RWPE2 (cell line): ENCODE measurements around the gene PAPPA2.

Source experiments
- ATAC-seq: fragments of 200-7000 bp; cut with Tn5 transposase; 3 replicates; pipeline ENCODE4 v1.9.1; 2021; ENCODE audit warnings: low read depth
- DNase-seq: peaks from one replicate; pipeline ENCODE4 v3.0.0-alpha.2; 2020; ENCODE audit warnings: low spot score
- H3K27ac ChIP-seq: fragments of 450-650 bp; 2 replicates; pipeline ENCODE4 v1.5.1; 2017; ENCODE audit warnings: mild to moderate bottlenecking; ENCODE audit not compliant: poor library complexity, severe bottlenecking
- H3K27me3 ChIP-seq: fragments of 250-450 bp; sonication (Bioruptor Pico); 2 replicates; pipeline ENCODE4 v1.5.1; 2021; ENCODE audit warnings: mild to moderate bottlenecking, moderate library complexity; ENCODE audit not compliant: insufficient read depth, poor library complexity, severe bottlenecking
- H3K36me3 ChIP-seq: fragments of 250-450 bp; sonication (Bioruptor Pico); 2 replicates; pipeline ENCODE4 v1.5.1; 2020; ENCODE audit warnings: low read depth, mild to moderate bottlenecking, moderate library complexity
- H3K4me1 ChIP-seq: fragments of 250-450 bp; sonication (Bioruptor Pico); 2 replicates; pipeline ENCODE4 v1.5.1; 2021; ENCODE audit warnings: mild to moderate bottlenecking, moderate library complexity; ENCODE audit not compliant: insufficient read depth, poor library complexity, severe bottlenecking
- H3K4me3 ChIP-seq: fragments of 250-450 bp; sonication (Bioruptor Pico); 2 replicates; pipeline ENCODE4 v1.5.1; 2021; ENCODE audit warnings: mild to moderate bottlenecking, moderate library complexity; ENCODE audit not compliant: severe bottlenecking
- H3K9me3 ChIP-seq: fragments of 250-450 bp; sonication (Bioruptor Pico); 2 replicates; pipeline ENCODE4 v1.5.1; 2021; ENCODE audit warnings: mild to moderate bottlenecking, moderate library complexity; ENCODE audit not compliant: severe bottlenecking
- TF ChIP-seq, protein P1 (sequence below): fragments of 450-650 bp; IDR thresholded peaks from one replicate; pipeline ENCODE4 v1.5.1; 2017; ENCODE audit warnings: mild to moderate bottlenecking, moderate library complexity; ENCODE audit not compliant: poor library complexity, severe bottlenecking

The PAPPA2 gene

DNA sequence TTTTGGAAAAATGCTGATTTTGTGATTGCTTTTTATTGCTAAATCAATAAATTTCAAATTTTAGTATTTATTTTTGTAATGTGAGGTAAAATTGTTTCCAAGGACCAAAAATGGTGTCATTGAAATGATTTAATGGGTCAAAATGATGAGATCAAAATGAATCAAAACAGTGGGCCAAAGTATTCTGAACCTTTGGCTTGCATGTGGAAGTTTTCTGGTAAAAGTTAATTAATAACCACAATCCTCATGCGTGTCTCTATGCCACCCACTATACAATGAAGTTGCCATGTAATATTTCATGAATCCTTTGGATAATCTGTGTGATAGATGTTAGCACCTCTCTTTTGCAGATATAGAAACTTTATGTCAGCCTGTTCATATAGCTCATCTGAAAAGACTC is 83.8 kb downstream of the PAPPA2 start:
- Histone ChIP-seq H3K4me3 (no peak overlapping the region), H3K27ac (no peak overlapping the region), H3K9me3 (no peaks in the 10 kb centered on the region), H3K4me1 (no peaks in the 10 kb centered on the region), H3K36me3 (no peaks in the 10 kb centered on the region), H3K27me3 (peaks cover 12% of the 10 kb centered on the region)
- ATAC-seq (no peak), DNase-seq (no peak)
- TF ChIP-seq, protein P1, sequence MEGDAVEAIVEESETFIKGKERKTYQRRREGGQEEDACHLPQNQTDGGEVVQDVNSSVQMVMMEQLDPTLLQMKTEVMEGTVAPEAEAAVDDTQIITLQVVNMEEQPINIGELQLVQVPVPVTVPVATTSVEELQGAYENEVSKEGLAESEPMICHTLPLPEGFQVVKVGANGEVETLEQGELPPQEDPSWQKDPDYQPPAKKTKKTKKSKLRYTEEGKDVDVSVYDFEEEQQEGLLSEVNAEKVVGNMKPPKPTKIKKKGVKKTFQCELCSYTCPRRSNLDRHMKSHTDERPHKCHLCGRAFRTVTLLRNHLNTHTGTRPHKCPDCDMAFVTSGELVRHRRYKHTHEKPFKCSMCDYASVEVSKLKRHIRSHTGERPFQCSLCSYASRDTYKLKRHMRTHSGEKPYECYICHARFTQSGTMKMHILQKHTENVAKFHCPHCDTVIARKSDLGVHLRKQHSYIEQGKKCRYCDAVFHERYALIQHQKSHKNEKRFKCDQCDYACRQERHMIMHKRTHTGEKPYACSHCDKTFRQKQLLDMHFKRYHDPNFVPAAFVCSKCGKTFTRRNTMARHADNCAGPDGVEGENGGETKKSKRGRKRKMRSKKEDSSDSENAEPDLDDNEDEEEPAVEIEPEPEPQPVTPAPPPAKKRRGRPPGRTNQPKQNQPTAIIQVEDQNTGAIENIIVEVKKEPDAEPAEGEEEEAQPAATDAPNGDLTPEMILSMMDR: no peak

DNA sequence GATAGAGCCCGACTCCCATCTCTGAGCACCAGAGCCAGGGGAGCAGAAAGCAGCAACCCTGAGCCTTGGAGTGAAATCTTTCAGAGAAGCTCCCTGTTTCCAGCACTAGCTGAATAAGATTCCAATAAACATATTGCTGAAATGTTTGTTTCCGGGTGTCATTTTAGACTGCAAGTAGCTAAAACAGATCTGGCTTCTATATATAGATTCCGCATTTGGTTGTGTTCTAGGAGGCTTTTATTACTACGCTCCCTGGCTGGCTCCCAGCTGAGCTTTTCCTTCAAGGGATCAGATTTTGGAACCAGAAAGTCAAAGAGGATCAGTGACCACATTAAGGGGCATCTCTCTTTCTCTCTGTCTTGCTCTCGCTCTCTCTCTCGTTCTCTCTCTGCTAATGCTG is 88.2 kb downstream of the PAPPA2 start:
- ATAC-seq: no peak
- no peak overlapping the region for H3K4me3 ChIP-seq
- TF ChIP-seq, protein P1: no peak
- H3K9me3 ChIP-seq: no peaks in the 10 kb centered on the region
- no peaks in the 10 kb centered on the region for H3K36me3 ChIP-seq
- H3K27ac ChIP-seq: no peak overlapping the region
- DNase-seq: no peak
- no peaks in the 10 kb centered on the region for H3K4me1 ChIP-seq
- H3K27me3 ChIP-seq: peaks cover 27% of the 10 kb centered on the region

DNA sequence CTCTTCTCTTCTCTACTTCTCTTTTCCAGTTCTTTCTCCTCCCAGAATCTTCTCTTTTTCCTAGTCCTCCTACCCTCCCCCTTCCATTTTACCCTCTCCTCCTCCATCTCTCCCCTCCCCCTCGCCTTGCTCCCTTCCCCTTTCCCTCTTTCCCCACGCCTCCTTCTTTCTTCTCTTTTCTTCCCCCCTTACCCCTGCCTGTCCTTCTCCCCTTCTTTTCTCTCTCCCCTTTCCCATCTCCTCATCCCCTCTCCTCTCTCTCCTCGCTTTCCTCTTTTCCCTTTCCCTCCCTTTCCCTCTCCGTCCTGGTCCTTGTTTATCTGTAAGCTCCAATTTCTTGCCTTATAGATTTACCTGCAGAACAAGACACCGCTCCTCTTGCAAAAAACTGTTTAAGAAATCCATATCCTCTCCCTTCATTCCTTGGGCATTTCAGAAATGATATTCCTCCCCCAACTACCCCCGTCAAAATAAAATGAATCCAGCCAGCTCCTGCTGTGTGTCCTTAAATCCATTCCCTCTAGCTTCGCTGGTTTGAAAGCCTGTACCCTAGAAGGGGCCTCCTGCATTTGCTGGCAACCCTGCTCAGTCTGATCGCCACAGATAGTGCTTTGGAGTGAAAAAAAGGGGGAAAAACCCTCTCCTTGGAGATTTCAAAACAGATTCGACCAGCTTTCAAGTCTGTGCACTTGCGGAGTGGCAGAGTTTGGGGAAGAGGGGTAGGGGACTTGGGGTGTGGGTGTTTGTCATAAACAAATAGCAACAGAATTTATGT is 89.4 kb downstream of the PAPPA2 start:
- Histone ChIP-seq H3K27me3 (peaks cover 22% of the 10 kb centered on the region), H3K9me3 (no peaks in the 10 kb centered on the region), H3K36me3 (no peaks in the 10 kb centered on the region), H3K4me3 (no peak overlapping the region), H3K4me1 (no peaks in the 10 kb centered on the region), H3K27ac (no peak overlapping the region)
- ATAC-seq (no peak), DNase-seq (no peak)
- TF ChIP-seq, protein P1: no peak

DNA sequence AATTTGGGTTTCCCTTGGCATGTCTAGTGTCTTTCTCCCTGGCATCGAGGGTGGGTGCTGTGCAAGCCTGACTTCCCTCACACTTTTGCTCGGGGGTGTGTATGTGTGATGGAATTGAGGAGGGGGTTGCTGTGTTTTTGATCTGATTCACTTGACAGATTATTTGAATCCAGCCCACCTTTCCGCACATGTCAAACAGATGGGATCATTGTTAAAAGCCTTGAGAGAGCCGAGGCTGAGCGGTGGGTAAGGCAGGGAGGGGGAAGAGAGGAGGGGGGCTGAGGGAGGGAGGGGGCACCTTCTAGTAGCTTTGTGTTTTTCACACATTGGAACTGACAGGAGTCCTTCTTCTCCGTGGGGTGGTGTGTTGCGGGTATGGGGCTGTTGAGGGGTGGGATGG is 90.0 kb downstream of the PAPPA2 start:
- ATAC-seq (no peak), DNase-seq (no peak)
- peaks cover 22% of the 10 kb centered on the region for H3K27me3 ChIP-seq
- no peaks in the 10 kb centered on the region for H3K36me3 ChIP-seq
- TF ChIP-seq, protein P1: no peak
- no peaks in the 10 kb centered on the region for H3K4me1 ChIP-seq
- no peak overlapping the region for H3K4me3 ChIP-seq
- H3K9me3 ChIP-seq: no peaks in the 10 kb centered on the region
- H3K27ac ChIP-seq: no peak overlapping the region

DNA sequence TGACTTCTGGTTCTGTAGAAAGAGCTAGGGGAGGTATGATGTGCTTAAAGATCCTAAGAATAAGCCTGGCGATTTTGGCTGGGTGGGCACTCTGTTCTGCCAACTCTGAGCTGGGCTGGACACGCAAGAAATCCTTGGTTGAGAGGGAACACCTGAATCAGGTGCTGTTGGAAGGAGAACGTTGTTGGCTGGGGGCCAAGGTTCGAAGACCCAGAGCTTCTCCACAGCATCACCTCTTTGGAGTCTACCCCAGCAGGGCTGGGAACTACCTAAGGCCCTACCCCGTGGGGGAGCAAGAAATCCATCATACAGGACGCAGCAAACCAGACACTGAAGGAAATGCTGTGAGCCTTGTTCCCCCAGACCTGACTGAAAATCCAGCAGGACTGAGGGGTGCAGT is 93.3 kb downstream of the PAPPA2 start:
- peaks cover 17% of the 10 kb centered on the region for H3K27me3 ChIP-seq
- no peaks in the 10 kb centered on the region for H3K9me3 ChIP-seq
- no peaks in the 10 kb centered on the region for H3K4me1 ChIP-seq
- ATAC-seq: no peak
- DNase-seq: no peak
- TF ChIP-seq, protein P1: no peak
- no peaks in the 10 kb centered on the region for H3K36me3 ChIP-seq
- H3K4me3 ChIP-seq: no peak overlapping the region
- H3K27ac ChIP-seq: no peak overlapping the region
